Putamen (tissue), 1 donor: ENCODE results near the gene DNAJA3.

ENCODE experiments used
- DNase-seq: peaks from one replicate; pipeline ENCODE4 v3.0.0-alpha.2; 2016; ENCODE audit warnings: low spot score

Gene DNAJA3

DNA sequence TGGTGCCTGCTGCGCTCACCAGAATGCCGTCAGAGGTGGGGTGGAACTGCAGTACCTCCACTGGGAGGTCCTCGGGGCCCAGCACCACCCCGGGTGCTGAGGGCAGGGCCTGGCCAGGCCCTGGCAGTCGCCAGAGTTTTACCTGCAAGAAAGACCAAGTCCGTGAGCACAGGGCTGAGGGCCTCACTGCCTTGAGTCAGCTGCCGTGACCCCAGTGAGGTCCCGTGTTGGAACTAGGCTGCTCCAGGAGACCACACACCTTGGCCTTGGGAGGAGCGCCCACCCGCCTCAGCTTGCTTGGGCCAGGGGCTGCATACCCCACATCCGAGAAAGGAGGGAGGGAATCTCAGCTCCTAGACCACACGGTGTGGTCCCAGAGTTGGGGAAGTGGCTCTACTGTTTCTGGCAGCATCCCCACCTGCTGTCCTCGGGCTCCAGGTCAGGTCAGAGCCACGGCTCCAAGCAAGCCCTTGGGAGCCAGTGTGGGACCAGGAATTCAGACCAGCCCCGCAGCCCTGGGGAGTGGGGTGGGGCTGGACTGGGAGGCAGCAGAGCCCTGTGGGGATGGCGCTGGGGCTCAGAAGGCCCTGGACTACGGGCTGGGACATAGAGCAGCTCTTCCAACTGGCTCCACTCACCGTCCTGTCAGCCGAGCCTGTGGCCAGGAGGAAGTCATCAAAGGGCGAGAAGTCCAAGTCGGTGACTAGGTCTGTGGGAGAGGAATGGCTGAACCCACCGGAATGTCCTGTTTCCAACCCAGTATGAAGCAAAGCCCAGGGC is 17.9 kb upstream of the DNAJA3 start:
- no peak for DNase-seq

GRCh38 chr16:4408323-4408690 is 17.4 kb upstream of the DNAJA3 start:
- DNase-seq = no peak

DNA sequence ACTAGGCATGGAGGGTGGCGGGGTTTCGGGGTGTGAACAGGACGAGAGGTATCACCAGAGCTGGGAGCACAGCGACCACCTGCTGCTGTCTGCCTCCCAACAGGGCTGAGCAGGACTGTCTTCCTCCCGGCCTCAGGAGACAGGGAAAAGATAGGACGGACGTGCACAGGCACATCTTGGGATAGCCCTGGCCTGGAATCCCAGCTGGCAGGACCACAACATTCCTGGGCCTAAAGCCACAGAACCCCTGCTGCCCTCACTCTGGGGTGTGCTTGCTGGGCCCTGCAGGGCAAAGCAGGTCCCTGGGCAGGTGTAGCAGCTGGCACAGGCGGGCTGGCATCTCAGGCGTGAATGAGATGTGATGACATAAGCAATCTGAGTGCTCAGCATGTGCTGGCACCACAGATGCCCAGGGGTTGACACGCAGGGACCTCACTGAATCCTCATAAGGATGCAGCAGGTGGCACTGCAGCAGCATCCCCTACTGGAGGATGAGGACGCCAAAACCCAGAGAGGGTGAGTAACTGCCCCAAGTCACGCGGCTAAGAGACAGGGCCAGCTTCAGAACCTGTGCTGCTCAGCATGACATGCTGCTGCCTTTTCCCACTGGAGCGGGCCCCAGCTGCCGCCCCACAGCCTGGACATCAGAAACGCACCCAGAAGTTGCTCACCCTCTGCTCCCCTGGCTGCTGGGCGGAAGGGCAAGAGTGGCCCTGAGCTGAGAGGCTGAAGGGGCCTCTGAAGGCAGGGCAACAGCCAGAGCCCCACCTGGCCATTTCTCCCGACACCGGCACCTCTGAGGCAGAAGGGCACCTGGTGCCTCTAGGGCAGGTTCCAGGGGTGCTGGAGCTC is 16.4 kb upstream of the DNAJA3 start:
- DNase-seq = no peak

DNA sequence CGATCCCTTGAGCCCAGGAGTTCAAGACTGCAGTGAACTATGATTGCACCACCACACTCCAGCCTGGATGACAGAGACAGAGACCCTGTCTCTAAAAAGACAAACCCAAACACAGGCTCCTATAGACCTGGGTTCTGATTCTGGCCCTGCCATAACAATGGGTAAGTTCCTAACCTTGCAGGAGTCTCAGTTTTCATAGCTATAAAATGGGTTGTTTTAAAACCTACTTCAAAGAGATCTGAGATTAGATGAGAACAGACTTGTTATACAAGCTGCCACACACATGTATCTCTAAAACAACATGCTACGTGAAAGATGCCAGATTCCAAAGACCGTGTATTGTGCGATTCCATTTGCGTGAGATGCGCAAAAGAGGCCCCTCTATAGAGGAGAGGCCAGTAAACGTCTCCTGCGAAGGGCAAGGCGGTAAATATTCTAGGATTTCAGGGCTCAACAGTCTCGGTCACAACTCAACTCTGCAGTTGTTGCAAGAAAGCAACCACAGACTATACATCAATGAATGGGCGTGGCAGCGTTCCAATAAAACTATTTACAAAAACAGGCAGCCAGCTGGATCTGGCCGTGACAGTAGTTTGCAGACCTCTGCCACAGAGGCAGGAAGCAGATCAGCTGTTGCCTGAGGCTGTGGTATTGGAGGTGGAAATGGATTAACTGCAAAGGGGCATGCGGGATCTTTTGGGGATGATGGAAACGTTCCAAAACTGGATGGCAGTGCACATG is 15.2 kb upstream of the DNAJA3 start:
- peak; percentile 85 for DNase-seq

DNA sequence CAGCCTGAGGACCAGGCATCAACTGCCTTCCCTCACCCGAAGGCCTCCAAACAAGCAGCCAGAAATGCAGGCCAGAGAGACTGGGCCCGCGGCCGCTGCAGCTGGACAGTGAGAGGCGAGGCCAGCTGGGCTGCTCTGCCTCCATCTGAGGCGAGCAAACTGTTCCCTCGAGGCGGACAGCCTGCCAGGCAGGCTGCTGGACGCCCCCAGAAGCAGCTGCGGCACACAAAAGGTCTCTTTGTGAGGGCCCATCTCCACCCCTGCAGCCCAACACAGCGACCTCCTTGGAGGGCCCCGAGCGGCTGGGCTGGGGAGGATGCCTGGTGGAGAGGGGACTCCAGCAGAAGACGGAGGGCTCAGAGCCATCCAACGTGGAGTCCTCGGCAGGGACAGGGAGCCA is 14.0 kb upstream of the DNAJA3 start:
- DNase-seq = peak; percentile 96

DNA sequence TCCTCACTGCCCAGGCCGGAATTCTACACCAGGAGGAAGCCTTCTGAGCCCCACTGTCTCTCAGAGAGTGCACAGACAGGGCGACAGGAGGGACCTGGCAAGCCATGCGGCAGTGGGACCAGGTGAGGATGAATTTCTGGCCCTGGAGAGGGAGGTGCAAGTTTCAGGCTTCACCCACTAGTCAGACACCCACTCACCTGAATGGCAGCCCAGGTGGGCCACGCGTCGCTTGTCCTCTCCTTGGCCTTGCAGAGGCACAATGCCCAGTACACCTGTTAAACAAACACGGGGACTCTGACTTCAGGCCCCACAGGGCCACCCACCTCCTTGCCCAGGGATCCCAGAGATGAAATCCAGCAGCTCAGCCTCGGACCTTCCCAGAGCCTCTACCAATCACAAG is 13.5 kb upstream of the DNAJA3 start:
- no peak for DNase-seq

- no peak for DNase-seq
Observed at GRCh38 chr16:4412854-4413253, 12.8 kb upstream of the DNAJA3 start.

DNA sequence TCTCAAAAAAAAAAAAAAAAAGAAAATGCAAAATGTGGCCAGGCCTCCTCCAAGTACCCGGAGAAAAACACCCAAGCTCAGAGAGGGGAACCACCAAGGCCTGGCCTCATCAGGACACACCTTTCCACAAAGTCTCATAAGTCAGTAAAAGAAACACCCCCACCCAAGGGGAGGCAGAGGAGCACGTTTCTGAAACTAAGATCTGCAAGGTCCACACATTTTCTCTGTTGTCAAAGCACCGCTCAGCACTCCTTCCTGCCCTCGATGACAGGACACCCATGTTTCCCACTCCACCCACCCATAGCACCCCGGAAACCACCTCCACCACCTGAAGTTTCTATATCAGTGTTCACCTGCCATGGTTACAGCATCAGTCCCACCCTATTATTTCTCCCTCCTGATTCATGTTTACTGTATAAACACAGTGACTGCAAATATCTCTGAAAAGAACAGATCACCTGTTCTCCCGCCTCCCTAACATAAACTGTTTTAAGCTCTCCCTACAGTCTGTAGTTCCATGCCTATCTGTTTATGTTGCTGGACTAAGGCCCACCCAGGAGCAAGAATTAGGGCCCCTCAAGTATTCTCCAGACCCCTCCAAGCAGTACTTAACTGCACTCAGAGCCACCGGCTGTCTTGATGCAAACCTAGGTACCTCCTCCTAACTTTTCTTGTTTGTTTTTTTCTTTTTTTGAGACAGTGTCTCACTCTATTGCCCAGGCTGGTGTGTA is 11.3 kb upstream of the DNAJA3 start:
- no peak for DNase-seq

- peak; percentile 63 for DNase-seq
Observed at GRCh38 chr16:4415538-4416199, 10.0 kb upstream of the DNAJA3 start.

GRCh38 chr16:4416200-4417032 is 9.3 kb upstream of the DNAJA3 start, which contains the start of gene CORO7:
Gene CORO7, minus strand, starts transcription at chr16:4416596. Its CDS starts 78 bp downstream, at chr16:4416518.
- DNase-seq = peak; percentile 96

DNA sequence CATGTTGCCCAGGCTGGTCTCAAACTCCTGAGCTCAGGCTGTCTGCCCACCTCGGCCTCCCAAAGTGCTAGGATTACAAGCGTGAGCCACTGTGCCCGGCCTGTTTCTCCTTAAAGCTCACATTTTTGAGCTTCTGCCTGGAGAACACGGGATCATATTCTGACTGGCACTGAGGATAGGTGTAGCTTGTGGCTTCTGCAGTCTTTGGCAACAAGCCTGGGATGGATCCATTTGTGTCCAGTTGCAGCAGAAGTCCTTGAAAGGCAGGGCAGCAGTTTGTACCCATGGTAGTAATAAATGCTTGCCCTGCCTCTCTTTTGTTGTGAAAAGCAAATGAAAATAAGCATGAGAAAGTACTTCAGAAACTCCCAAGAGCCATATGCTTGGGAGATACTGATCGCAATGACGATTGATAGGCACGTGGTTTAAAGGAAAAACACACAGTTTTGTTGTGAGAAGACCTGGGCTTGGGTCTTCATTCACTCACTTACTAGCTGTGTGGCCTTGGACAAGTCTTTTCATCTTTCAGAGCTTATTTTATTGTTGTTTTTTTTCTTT is 6.2 kb upstream of the DNAJA3 start:
- DNase-seq = no peak

GRCh38 chr16:4420505-4421105 is 5.1 kb upstream of the DNAJA3 start:
- no peak for DNase-seq

DNA sequence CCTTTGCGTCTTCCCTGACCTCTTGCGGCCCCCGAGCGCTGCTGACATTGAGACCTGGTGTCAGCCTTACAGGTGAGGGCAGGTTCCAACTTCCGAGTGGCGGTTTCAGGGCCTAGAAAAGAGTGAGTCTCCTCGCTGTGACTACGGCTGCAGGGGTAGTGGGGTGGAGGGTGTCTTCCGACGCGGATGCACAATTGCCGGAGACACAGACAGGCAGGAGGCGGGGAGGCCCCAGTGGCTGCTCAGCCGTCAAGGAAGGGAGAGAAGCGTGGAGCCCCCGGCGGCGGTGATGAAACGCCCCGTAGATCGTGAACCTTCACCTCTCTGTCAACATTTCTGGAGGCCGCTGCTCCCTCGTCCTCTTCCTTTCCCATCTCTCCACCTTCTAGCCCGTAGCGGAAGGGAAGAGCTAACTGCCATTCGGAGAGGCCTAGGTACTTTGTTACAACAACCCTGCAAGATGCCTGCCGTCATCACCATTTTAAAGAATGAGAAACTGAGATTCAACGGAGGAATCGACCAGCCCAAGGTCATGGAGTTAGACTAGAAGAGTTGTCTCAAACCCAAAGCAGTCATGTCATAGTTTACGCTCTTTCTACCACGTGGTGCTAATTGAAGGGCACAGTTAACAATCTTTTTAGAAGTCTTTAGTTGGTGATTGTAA is 485 bp downstream of the DNAJA3 start:
- no peak for DNase-seq

- DNase-seq = no peak
Observed at GRCh38 chr16:4426722-4427372, 1.2 kb downstream of the DNAJA3 start.

DNA sequence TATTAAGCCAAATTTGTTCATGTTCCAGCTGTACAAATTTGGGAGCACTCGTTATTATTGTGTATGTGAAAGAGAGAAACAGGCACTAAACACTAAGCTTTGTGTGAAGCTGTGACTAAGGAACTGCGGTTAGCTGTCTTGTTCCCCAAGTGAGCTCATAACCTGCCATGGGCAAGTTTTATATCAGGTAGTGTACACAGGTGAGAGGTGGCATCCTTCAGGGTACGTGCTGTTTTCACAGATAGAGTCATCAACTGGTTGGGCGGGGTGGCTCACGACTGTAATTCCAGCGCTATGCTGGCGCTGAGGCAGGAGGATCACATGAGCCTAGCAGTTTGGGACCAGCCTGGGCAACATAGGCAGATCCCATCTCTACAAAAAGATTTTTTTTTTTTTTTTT is 2.8 kb downstream of the DNAJA3 start:
- DNase-seq = no peak

DNA sequence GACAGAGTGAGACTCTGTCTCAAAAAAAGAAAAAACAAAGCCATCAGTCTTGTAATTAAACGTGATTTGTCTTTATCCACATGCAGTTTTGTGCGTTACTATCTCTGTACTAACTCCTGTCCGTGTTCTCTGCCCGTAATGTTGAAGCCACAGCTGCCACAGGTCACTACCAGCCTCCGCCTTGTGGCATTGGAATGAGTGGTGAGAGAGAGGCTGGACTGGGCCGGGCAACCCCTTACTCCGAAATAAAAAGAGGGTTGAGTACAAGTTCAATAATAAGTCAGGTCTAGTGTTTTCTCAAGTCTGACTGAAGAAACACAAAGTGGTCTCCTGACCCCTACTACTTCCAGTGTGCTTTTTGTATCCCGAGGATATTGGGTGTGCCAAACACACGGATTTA is 5.4 kb downstream of the DNAJA3 start:
- no peak for DNase-seq

DNA sequence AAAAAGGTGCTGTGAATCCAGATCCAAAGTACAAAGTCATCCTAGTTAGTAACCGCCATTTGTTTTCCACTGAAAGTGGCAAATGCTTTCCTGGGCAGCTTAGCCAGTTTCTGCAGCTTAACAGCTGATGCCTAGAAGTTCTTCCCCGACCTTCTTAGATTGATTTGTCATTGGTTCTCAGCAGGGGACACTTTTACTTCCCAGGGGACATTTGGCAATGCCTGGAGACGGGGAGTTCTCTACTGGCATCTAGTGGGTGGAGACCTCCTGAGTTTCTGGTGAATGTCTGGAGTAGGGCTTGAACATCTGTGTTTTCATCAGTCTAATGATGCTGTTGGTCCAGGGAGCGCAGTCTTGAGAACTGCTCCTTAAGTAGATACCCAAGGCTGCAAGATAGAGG is 7.6 kb downstream of the DNAJA3 start:
- no peak for DNase-seq

DNA sequence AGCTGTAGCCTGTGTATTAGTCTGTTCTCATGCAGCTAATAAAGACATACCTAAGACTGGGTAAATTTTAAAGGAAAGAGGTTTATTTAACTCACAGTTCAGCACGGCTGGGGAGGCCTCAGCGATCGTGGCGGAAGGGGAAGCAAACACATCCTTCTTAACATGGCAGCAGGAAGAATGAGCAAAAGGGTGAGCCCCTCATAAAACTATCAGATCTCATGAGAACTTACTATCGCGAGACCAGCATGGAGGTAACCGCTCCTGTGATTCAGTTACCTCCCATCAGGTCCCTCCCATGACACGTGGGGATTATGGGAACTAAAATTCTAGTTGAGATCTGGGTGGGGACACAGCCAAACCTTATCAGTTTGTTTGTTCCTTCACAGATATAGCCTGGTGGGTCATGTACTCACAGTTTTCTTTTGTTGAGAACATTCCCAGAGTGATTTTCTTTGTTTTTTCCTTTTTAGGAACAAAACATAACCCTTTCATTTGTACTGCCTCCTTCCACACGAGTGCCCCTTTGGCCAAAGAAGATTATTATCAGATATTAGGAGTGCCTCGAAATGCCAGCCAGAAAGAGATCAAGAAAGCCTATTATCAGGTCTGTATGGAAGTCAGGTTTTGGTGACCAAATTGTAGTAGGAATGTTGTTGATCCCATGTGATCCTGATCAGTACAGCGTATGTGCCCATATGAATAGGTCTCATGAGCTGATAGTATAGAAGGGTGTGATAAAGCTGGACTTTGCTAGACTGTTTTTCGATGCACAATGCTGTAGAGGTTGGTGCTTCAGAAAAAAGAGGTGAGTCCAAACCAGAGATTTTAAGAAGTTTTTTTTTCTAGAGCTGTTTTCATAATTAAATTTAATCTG is 8.5 kb downstream of the DNAJA3 start:
- DNase-seq = no peak
